Endometrium (tissue), 2 donors: Measurements from ENCODE around the gene GLRX2.
"Not testable (repeated sequence)": the region's sequence is repeated elsewhere in the genome, so short reads cannot be mapped to it uniquely, and the experiment has no call there.

Experiments used
- FAIRE-seq: peaks from 2 replicates; lab custom pipeline; 2012; peaks lifted over from hg19 to GRCh38; lab: Jason Lieb, UNC
- donor health status: control.
- donor health status: control.

The GLRX2 gene

DNA sequence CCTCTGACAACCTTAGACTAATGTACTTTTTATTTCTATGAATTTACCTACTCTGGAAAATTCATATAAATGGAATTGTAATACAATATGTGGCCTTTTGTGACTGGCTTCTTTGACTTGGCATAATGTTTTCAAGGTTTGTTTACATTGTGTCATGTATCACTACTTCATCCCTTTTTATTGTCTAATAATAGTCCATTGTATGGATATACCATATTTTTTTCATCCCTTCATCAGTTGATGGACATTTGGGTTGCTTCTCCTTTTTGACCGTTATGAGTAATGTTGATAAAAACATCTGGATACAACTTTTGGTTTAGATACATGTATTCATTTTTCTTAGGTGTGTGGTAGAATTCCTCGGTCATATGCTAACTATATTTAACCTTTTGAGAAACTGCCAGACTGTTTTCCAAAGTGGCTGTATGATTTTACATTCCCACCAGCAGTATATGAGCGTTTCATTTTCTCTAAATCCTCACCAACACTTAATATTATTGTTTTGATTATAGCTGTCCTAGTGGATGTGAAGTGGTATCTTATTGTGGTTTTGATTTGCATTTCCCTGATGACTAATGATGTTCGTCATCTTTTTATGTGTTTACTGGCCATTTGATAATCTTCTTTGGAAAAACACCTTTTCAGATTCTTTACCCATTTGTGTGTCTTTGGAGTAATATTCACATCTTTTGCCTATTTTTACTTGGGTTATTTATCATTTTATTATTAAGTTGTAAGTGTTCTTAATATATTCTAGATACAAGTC, 42.3 kb downstream of the GLRX2 start:
- no peak for FAIRE-seq

DNA sequence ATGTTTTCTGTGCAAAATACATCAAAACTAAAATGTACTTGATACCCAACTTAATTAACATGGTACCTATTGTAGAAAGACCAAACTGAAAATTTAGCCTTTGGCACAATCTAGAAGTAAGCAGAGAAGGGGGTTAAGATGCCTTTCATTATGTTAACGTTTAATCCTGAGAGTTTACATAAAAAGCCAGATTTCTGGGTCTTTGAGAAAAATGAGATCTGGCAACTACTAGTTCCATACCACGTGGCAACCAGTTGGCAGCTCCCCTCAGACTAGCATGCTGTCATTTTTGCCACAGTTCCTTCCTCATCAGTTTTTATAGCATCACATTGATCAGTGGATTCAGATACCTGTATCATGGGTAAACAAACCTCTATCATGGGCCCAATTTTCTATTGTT, 44.3 kb downstream of the GLRX2 start:
- no peak for FAIRE-seq

DNA sequence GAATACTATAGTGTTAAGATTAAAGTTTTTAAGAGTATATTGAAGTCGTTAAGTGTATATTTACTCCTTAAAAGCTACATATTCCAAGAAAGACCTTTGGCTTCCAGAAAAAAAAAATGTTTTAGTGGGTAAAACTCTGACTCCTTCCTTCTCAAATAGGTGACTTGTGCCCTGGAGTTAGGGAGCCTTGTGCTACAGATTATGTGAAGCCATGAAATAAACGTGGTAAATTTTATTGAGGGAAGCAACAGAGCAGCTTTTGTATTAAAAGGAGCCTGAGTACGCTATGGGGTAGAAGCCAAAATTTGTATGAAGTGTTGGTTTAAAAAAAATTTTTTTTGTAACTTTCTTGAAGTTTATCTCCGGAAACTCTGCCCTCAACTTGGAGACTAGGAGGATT, 44.8 kb downstream of the GLRX2 start:
- no peak for FAIRE-seq

DNA sequence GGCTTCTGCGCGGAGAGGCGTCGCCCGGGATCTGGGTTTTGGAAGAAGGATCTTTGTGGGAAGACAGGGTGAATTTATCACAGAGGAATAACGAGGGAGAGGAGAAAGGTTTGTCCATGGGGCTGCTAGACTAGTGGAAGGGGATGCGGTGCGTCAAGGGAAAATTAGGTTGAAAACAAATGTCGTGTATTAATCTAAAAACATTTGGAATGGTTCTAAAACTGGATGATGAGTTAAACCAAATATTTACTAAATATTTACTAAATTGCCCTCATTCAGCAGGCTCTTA, 45.2 kb downstream of the GLRX2 start:
- FAIRE-seq = no peak

DNA sequence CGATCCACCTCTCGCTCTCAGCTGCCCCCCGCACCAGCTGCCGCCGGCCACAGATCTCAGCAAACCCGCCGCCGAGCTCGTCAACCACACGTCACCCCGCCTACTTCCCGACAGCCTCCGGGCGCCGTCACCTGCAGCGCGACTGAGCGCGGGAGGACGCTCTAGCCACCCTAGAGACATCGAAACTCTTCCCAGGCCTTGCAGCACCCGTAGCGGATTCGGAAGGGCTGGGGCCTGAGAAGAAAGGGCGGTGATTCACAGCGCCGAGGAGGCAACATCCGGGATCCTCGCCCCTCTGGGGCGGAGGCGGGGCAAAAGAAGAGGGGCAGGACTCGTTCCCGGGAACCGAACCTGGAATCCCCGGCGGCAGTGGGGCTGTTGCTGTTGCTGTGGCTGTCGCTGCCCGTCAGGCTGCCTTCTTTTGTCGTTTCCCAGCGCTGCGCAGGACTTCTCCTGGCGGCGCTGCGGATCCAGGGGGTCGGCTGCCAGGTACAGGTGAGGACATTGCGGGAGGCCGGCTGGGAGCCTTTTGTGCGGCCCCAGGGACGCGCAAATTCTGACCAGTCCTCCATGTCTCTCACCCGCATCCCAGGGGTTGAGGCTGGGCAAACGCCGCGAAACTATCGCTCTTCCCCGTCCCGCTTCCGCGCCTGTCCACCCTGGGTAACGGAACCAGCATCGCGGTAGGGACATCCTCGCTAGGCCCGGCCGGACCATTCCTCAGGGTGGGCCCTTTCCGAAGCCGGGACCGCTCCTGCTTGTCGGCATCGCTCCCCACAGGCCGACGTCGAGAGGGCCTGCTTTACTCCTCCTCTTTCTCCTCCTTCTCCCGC, 45.7 kb downstream of the GLRX2 start, which contains the start of the genes RO60 and UCHL5:
Gene RO60, plus strand, starts transcription at position 331 of the 833 bp plus-strand sequence. CDS start 9,443 bp downstream, outside the sequence.
Gene UCHL5, minus strand, starts transcription at position 79 of the 833 bp plus-strand sequence. CDS start 100 bp downstream, outside the sequence.
- FAIRE-seq = peak; percentile 94

DNA sequence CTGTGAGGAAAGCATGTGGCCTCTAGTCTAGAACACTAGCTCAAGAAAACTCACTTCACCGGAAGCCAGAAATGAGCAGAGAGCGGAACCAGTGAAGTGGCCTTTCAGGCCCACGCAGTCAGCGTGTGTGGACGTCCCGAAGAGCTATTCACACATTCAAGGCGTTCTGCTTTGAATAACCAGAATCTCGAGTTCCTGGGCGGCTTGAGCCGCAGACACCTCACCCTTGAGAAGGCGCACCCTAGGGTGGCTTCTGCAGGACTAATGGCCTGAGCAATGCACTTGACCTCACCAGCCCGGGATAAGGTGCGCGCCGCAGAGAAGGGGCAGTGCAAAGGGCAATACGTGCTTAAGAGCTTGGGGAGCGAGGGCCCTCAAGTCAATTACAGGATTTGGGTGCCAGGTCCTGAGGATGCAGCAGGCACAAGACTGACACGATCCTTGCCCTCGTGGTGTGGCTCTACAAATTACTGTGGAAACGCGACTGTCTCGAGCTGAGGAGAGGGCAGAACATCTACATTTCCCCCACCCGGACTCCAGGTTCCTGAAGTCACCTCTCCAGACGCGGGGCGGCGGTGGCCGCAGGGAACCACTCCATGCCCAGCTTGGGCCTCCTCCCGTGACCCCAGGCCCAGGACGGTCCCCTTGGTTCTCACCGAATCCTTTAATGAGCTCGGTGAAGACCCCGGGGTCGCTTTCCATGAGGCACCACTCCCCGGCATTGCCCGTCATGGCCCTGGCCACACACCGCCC, 46.5 kb downstream of the GLRX2 start:
- no peak for FAIRE-seq

DNA sequence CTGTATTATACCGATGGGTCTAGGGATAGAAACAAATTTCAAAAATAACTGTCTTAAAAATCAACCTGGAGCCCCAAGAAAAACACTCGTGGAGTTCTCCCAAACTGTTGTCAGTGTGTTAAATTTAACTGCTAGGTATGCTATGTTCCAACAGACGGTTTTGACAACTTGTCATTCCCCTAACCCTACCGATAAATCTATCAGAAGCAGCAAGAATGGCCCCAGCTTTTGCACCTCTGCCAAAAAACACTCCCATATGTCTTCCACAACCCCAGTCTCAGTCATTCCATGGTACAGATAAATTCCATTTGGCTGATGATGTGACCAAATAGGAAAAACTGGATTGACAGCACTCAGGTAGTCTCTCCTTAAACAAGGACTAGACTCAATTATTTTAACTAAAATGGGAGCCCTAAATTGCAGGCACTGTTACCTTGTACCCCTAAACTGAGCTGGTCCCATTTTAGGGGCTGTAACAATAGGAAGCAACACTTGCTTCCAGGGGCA, 51.0 kb downstream of the GLRX2 start:
- no peak for FAIRE-seq

DNA sequence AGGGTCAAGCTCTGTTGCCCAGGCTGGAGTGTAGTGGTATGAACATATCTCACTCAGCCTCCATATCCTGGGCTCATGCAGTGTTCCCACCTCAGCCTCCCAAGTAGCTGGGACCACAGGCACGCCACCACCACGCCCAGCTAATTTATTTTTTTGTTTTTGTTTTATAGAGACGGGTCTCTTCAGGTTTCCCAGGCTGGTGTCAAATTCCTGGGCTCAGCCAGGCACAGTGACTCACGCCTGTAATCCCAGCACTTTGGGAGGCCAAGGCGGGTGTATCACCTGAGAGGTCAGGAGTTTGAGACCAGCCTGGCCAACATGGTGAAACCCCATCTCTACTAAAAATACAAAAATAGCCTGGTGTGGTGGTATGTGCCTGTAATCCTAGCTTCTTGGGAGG, 56.3 kb downstream of the GLRX2 start:
- FAIRE-seq = not testable (repeated sequence)
